Measurements from ENCODE around the gene NSRP1. TPM values are rescaled to one million over a fixed set of nuclear protein-coding genes. Genes with fewer than 3 reads are reported as not detected.
A peak's percentile ranks its signal among the peaks of the same experiment; 100 is the strongest.

The NSRP1 gene
- total and polyA plus RNA-seq, 10 of the 15 experiments (the other 5 are each of a cell fraction or from before 2014, with no cell fraction given): 12.5 to 69.7 (median 37.8) TPM

DNA sequence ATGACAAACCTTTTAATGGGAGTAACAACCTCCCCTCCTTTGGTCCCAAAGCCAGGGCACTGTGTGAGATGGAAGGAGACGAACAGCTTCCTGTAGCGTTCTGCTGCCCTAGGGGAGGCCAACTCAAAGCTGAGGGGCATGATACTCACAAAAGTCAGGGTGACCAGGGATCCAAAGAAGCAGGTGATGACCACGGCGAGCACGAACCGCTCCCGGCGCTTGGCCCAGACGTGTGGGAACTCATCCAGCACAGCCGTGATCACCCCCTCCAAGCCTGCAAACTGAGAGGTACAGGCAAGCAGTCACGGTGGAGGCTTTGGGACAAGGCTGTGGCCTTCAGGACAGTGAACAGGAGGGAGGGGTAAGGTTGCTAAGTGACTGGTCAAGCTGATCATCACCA lies 93.8 kb downstream of the NSRP1 start:
- H3K36me3 ChIP-seq (ENCODE audit: control insufficient read depth in 2 of 2, insufficient read depth in 2 of 2, low read length in 1 of 2): no peaks in the 10 kb centered on the region
- in situ Hi-C loops (cut with MboI): no loop called here
- BruUV-seq (replicated peaks): no TSS peak
- H2AFZ ChIP-seq (ENCODE audit: control insufficient read depth, low read depth, low read length): no peak overlapping the region
- H3K9me3 ChIP-seq (replicated peaks; ENCODE audit: control insufficient read depth, insufficient read depth, low read length): no peaks in the 10 kb centered on the region
- FAIRE-seq (no peak), DNase-seq (ENCODE audit: low read depth, low spot score) (no peak), ATAC-seq (peak; percentile 4; the same call in 1 of the 3 replicates)
- intact Hi-C loops (cut with micrococcal nuclease; ENCODE audit: unreplicated experiment): no loop called here
- H3K9ac ChIP-seq (ENCODE audit: control insufficient read depth, insufficient read depth, low read length): no peak overlapping the region
- H3K27me3 ChIP-seq (replicated peaks in 1 of 2; ENCODE audit: control insufficient read depth in 2 of 2, insufficient read depth in 2 of 2, low read length in 1 of 2): no peaks in the 10 kb centered on the region
- TF ChIP-seq LARP7 (IDR thresholded peaks at IDR 0.05) (no peak), GABPA (IDR thresholded peaks at IDR 0.05; ENCODE audit: low read depth) (no peak), TCF3 (IDR thresholded peaks at IDR 0.05; ENCODE audit: borderline replicate concordance, insufficient read depth, low read depth, low read length) (no peak), RBBP5 (conservative IDR thresholded peaks at IDR 0.05) (no peak), SP1 (IDR thresholded peaks at IDR 0.05; ENCODE audit: low read depth, low read length) (no peak), IRF4 (IDR thresholded peaks at IDR 0.05; ENCODE audit: low read depth, low read length) (no peak), HDAC6 (IDR thresholded peaks at IDR 0.05; ENCODE audit: unreplicated experiment) (no peak), CBX3 (IDR thresholded peaks at IDR 0.05; ENCODE audit: borderline replicate concordance, low read depth) (no peak), HDGF (IDR thresholded peaks at IDR 0.05) (no peak), EZH2 (IDR thresholded peaks at IDR 0.05; ENCODE audit: borderline replicate concordance, control insufficient read depth, low read depth, low read length) (no peak)
- H3K4me3 ChIP-seq: no peak overlapping the region
- POLR2A ChIA-PET: interaction anchor here (0.7 kb wide), 1 partner anchor 36 kb away, joined by 3 read pairs; no protein-coding TSS in a partner anchor
- no peak overlapping the region for H3K27ac ChIP-seq (ENCODE audit: control insufficient read depth, insufficient read depth)
- RAD21 ChIA-PET (ENCODE audit: unreplicated experiment): no interaction called here
- no peaks in the 10 kb centered on the region; the same call in 1 of the 2 replicates for H3K79me2 ChIP-seq (ENCODE audit: control insufficient read depth, insufficient read depth, low read length)
- H3K4me2 ChIP-seq (ENCODE audit: control insufficient read depth, insufficient read depth): no peak overlapping the region
- CTCF ChIA-PET: interaction anchor here (0.6 kb wide), 1 partner anchor 106 kb away, joined by 3 read pairs; no protein-coding TSS in a partner anchor
- H4K20me1 ChIP-seq (ENCODE audit: control insufficient read depth, insufficient read depth): no peaks in the 10 kb centered on the region
- SMC1A ChIA-PET (ENCODE audit: uncharacterized antibody, unreplicated experiment): interaction anchor here (1.2 to 1.8 kb wide), 2 partner anchors 14 to 36 kb away, joined by 3 to 6 read pairs; no protein-coding TSS in a partner anchor
- 91% methylated on average over 11 of the region's 11 CpGs for WGBS (ENCODE audit: insufficient coverage, insufficient replicate concordance, low lambda C conversion rate, missing lambda C conversion rate)
- peaks cover 39% of the 10 kb centered on the region for H3K4me1 ChIP-seq (ENCODE audit: control insufficient read depth, insufficient read depth, low read length)
